Medulla oblongata (tissue), 1 donor: ENCODE results near the gene USP35.
A peak's percentile ranks its signal among the peaks of the same experiment; 100 is the strongest.
"Not testable (repeated sequence)": the region's sequence is repeated elsewhere in the genome, so short reads cannot be mapped to it uniquely, and the experiment has no call there.

Source experiments
- DNase-seq: peaks from one replicate; pipeline ENCODE4 v3.0.0-alpha.2; 2015; ENCODE audit errors: extremely low spot score

The USP35 gene

GRCh38 chr11:78216571-78217287 is 28.0 kb downstream of the USP35 start:
- no peak for DNase-seq

GRCh38 chr11:78217650-78218541 is 29.2 kb downstream of the USP35 start:
- no peak for DNase-seq

- no peak for DNase-seq
Observed at GRCh38 chr11:78218707-78219492, 30.2 kb downstream of the USP35 start.

- peak; percentile 74 for DNase-seq
Observed at GRCh38 chr11:78219493-78220217, 30.9 kb downstream of the USP35 start.

- no peak for DNase-seq
Observed at GRCh38 chr11:78220218-78221157, 31.8 kb downstream of the USP35 start.

GRCh38 chr11:78221396-78222315 is 32.9 kb downstream of the USP35 start:
- no peak for DNase-seq

- not testable (repeated sequence) for DNase-seq
Observed at GRCh38 chr11:78222726-78223125, 34.0 kb downstream of the USP35 start.

- no peak for DNase-seq
Observed at GRCh38 chr11:78223320-78223954, 34.7 kb downstream of the USP35 start.

GRCh38 chr11:78224506-78224905 is 35.8 kb downstream of the USP35 start:
- no peak for DNase-seq

GRCh38 chr11:78224906-78225420 is 36.2 kb downstream of the USP35 start:
- DNase-seq, result no peak

- DNase-seq, result no peak
Observed at GRCh38 chr11:78226684-78227680, 38.3 kb downstream of the USP35 start.

- no peak for DNase-seq
Observed at GRCh38 chr11:78227921-78228320, 39.2 kb downstream of the USP35 start.

GRCh38 chr11:78228467-78228866 is 39.7 kb downstream of the USP35 start:
- DNase-seq, result peak; percentile 90

GRCh38 chr11:78229106-78229505 is 40.4 kb downstream of the USP35 start:
- DNase-seq, result no peak

GRCh38 chr11:78230161-78230877 is 41.6 kb downstream of the USP35 start:
- DNase-seq, result no peak

GRCh38 chr11:78231962-78232501 is 43.3 kb downstream of the USP35 start:
- no peak for DNase-seq
